ENCODE results near the gene KCNJ6. TPM values are rescaled to one million over a fixed set of nuclear protein-coding genes. Genes with fewer than 3 reads are reported as not detected.

The KCNJ6 gene
- total RNA-seq, 1 donor from 2014 or later, result not detected

- H3K4me1 ChIP-seq, result no peaks in the 10 kb centered on the region
- H3K4me3 ChIP-seq, result no peak overlapping the region
- H3K36me3 ChIP-seq, result no peaks in the 10 kb centered on the region
- intact Hi-C loops (cut with DNase I), result no loop called here
- no peaks in the 10 kb centered on the region for H3K9me3 ChIP-seq
- H3K27ac ChIP-seq, result no peak overlapping the region
- no peak for DNase-seq (ENCODE audit: extremely low spot score in 2 of 2)
- no peak for TF ChIP-seq POLR2A (IDR thresholded peaks at IDR 0.05)
- no peak for TF ChIP-seq POLR2AphosphoS5 (IDR thresholded peaks at IDR 0.05; ENCODE audit: insufficient read depth in 1 of 2, low read depth in 1 of 2)
- TF ChIP-seq CTCF (IDR thresholded peaks at IDR 0.05), result no peak
- no peaks in the 10 kb centered on the region for H3K27me3 ChIP-seq
Observed at GRCh38 chr21:37799211-37800056, 116.8 kb downstream of the KCNJ6 start.

GRCh38 chr21:37797403-37797802 lies 118.9 kb downstream of the KCNJ6 start:
- DNase-seq (ENCODE audit: extremely low spot score in 2 of 2), result no peak
- Histone ChIP-seq H3K9me3 (no peaks in the 10 kb centered on the region), H3K27me3 (no peaks in the 10 kb centered on the region), H3K27ac (no peak overlapping the region), H3K4me3 (no peak overlapping the region), H3K36me3 (no peaks in the 10 kb centered on the region), H3K4me1 (no peaks in the 10 kb centered on the region)
- intact Hi-C loops (cut with DNase I), result no loop called here
- no peak for TF ChIP-seq POLR2A (IDR thresholded peaks at IDR 0.05)
- TF ChIP-seq POLR2AphosphoS5 (IDR thresholded peaks at IDR 0.05; ENCODE audit: insufficient read depth in 1 of 2, low read depth in 1 of 2), result no peak
- TF ChIP-seq CTCF (IDR thresholded peaks at IDR 0.05), result no peak

- Histone ChIP-seq H3K4me3 (no peak overlapping the region), H3K9me3 (no peaks in the 10 kb centered on the region), H3K4me1 (no peaks in the 10 kb centered on the region), H3K27ac (no peak overlapping the region), H3K36me3 (no peaks in the 10 kb centered on the region), H3K27me3 (no peaks in the 10 kb centered on the region)
- no peak for TF ChIP-seq POLR2A (IDR thresholded peaks at IDR 0.05)
- TF ChIP-seq POLR2AphosphoS5 (IDR thresholded peaks at IDR 0.05; ENCODE audit: insufficient read depth in 1 of 2, low read depth in 1 of 2), result no peak
- no peak for TF ChIP-seq CTCF (IDR thresholded peaks at IDR 0.05)
- intact Hi-C loops (cut with DNase I), result no loop called here
- DNase-seq (ENCODE audit: extremely low spot score in 2 of 2), result no peak
Observed at GRCh38 chr21:37796011-37796410, 120.2 kb downstream of the KCNJ6 start.

- no peak overlapping the region for H3K27ac ChIP-seq
- DNase-seq (ENCODE audit: extremely low spot score in 2 of 2), result no peak
- no peaks in the 10 kb centered on the region for H3K4me1 ChIP-seq
- no peaks in the 10 kb centered on the region for H3K36me3 ChIP-seq
- no peaks in the 10 kb centered on the region for H3K9me3 ChIP-seq
- TF ChIP-seq POLR2AphosphoS5 (IDR thresholded peaks at IDR 0.05; ENCODE audit: insufficient read depth in 1 of 2, low read depth in 1 of 2) (no peak), CTCF (IDR thresholded peaks at IDR 0.05) (no peak), POLR2A (IDR thresholded peaks at IDR 0.05) (no peak)
- no peaks in the 10 kb centered on the region for H3K27me3 ChIP-seq
- intact Hi-C loops (cut with DNase I), result no loop called here
- no peak overlapping the region for H3K4me3 ChIP-seq
Observed at GRCh38 chr21:37793660-37794059, 122.6 kb downstream of the KCNJ6 start.

- TF ChIP-seq CTCF (IDR thresholded peaks at IDR 0.05), result no peak
- no peak for TF ChIP-seq POLR2AphosphoS5 (IDR thresholded peaks at IDR 0.05; ENCODE audit: insufficient read depth in 1 of 2, low read depth in 1 of 2)
- TF ChIP-seq POLR2A (IDR thresholded peaks at IDR 0.05), result no peak
- H3K27ac ChIP-seq, result no peak overlapping the region
- no peaks in the 10 kb centered on the region for H3K27me3 ChIP-seq
- no peaks in the 10 kb centered on the region for H3K9me3 ChIP-seq
- intact Hi-C loops (cut with DNase I), result no loop called here
- no peak overlapping the region for H3K4me3 ChIP-seq
- H3K36me3 ChIP-seq, result no peaks in the 10 kb centered on the region
- no peaks in the 10 kb centered on the region for H3K4me1 ChIP-seq
- DNase-seq (ENCODE audit: extremely low spot score in 2 of 2), result no peak
Observed at GRCh38 chr21:37792046-37792445, 124.2 kb downstream of the KCNJ6 start.
